Suprapubic skin (tissue), 4 donors: ENCODE data around the gene ABCA4. TPM values are rescaled to one million over a fixed set of nuclear protein-coding genes. Genes with fewer than 3 reads are reported as not detected.
A peak's percentile ranks its signal among the peaks of the same experiment; 100 is the strongest.

ENCODE experiments used
- DNase-seq, 2 donors: peaks; one replicate each; pipeline ENCODE4 v3.0.0-alpha.2; 2019; ENCODE audit warnings: low spot score in 2 of 2
- H3K27ac ChIP-seq: fragments of 200-600 bp; sonication (generic); one replicate; pipeline ENCODE4 v1.5.1; 2019
- H3K27me3 ChIP-seq: fragments of 200-600 bp; sonication (generic); one replicate; pipeline ENCODE4 v1.5.1; 2019
- H3K36me3 ChIP-seq: fragments of 200-600 bp; sonication (generic); one replicate; pipeline ENCODE4 v1.5.1; 2019
- H3K4me1 ChIP-seq: fragments of 200-600 bp; sonication (generic); one replicate; pipeline ENCODE4 v1.5.1; 2019
- H3K4me3 ChIP-seq: fragments of 200-600 bp; sonication (generic); one replicate; pipeline ENCODE4 v1.5.1; 2019; ENCODE audit warnings: mild to moderate bottlenecking
- H3K9me3 ChIP-seq: fragments of 200-600 bp; sonication (generic); one replicate; pipeline ENCODE4 v1.5.1; 2019
- CTCF ChIP-seq, 2 donors: fragments of 200-600 bp in 1 of 2; fragments of 450-650 bp in 1 of 2; sonication (generic) in 1 of 2; IDR thresholded peaks; one replicate each; pipeline ENCODE4 v1.5.1; 2016 to 2019; ENCODE audit warnings: antibody characterized with exemption in 2 of 2, mild to moderate bottlenecking in 1 of 2, moderate library complexity in 1 of 2
- EP300 ChIP-seq: sonication (generic); formaldehyde crosslinking; IDR thresholded peaks from one replicate; pipeline ENCODE4 v1.6.1; 2017; ENCODE audit warnings: antibody characterized with exemption
- POLR2A ChIP-seq, 2 donors: fragments of 450-650 bp; IDR thresholded peaks; one replicate each; pipeline ENCODE4 v1.6.1; 2017; ENCODE audit warnings: antibody characterized with exemption in 2 of 2, mild to moderate bottlenecking in 2 of 2, moderate library complexity in 2 of 2
- POLR2AphosphoS5 ChIP-seq, 3 donors: sonication (generic); formaldehyde crosslinking; IDR thresholded peaks; one replicate each; pipeline ENCODE4 v1.6.1; 2017; ENCODE audit warnings: antibody characterized with exemption in 3 of 3
- WGBS: methylation state at CpG from one replicate; pipeline ENCODE4 v1.1.5; 2018; 5-methylcytosine and 5-hydroxymethylcytosine counted together
- total RNA-seq, 4 donors: library from RNA; depleted of rRNA; stranded (reverse); fragments of >200 nt; gene quantifications; one replicate each; pipeline ENCODE4 v1.1.0, GENCODE V29; 2016

The ABCA4 gene
- total RNA-seq, 4 donors from 2014 or later = 2.8 to 6.8 (median 4.3) TPM

- no peak overlapping the region for H3K27ac ChIP-seq
- no peak overlapping the region for H3K4me3 ChIP-seq
- no peaks in the 10 kb centered on the region for H3K9me3 ChIP-seq
- no peaks in the 10 kb centered on the region for H3K27me3 ChIP-seq
- DNase-seq = no peak
- peaks cover 20% of the 10 kb centered on the region for H3K4me1 ChIP-seq
- TF ChIP-seq POLR2A (IDR thresholded peaks at IDR 0.05) (no peak), CTCF (IDR thresholded peaks at IDR 0.05) (peak; percentile 59 to 62)
- no peaks in the 10 kb centered on the region for H3K36me3 ChIP-seq
- 52% methylated on average over 18 of the region's 18 CpGs for WGBS
These were observed 95.3 kb downstream of the ABCA4 start for GRCh38 chr1:94025383-94026340.

- H3K4me1 ChIP-seq = peaks cover 20% of the 10 kb centered on the region
- H3K36me3 ChIP-seq = no peaks in the 10 kb centered on the region
- WGBS = 83% methylated on average over 8 of the region's 8 CpGs
- H3K27ac ChIP-seq = no peak overlapping the region
- TF ChIP-seq EP300 = no peak
- TF ChIP-seq POLR2AphosphoS5 (IDR thresholded peaks at IDR 0.05) = no peak
- no peak for TF ChIP-seq POLR2A (IDR thresholded peaks at IDR 0.05)
- TF ChIP-seq CTCF (IDR thresholded peaks at IDR 0.05) = no peak
- no peaks in the 10 kb centered on the region for H3K9me3 ChIP-seq
- H3K27me3 ChIP-seq = no peaks in the 10 kb centered on the region
- DNase-seq = no peak
- H3K4me3 ChIP-seq = no peak overlapping the region
These were observed 96.7 kb downstream of the ABCA4 start for GRCh38 chr1:94024104-94024792.

GRCh38 chr1:94022471-94023189, 98.3 kb downstream of the ABCA4 start:
- TF ChIP-seq POLR2AphosphoS5 (IDR thresholded peaks at IDR 0.05) (peak in 1 of 3 donors; percentile 6), EP300 (no peak)
- no peak for DNase-seq
- Histone ChIP-seq H3K27me3 (no peaks in the 10 kb centered on the region), H3K36me3 (no peaks in the 10 kb centered on the region), H3K9me3 (no peaks in the 10 kb centered on the region), H3K4me1 (peaks cover 20% of the 10 kb centered on the region), H3K27ac (peak overlapping the region; percentile 54), H3K4me3 (no peak overlapping the region)
- WGBS = 74% methylated on average over 5 of the region's 6 CpGs

- TF ChIP-seq CTCF (IDR thresholded peaks at IDR 0.05) = no peak
- no peak for TF ChIP-seq POLR2AphosphoS5 (IDR thresholded peaks at IDR 0.05)
- no peak for TF ChIP-seq EP300
- no peak for TF ChIP-seq POLR2A (IDR thresholded peaks at IDR 0.05)
- no peaks in the 10 kb centered on the region for H3K9me3 ChIP-seq
- H3K27ac ChIP-seq = no peak overlapping the region
- no peak for DNase-seq
- H3K36me3 ChIP-seq = no peaks in the 10 kb centered on the region
- H3K4me1 ChIP-seq = peaks cover 10% of the 10 kb centered on the region
- 76% methylated on average over 10 of the region's 10 CpGs for WGBS
- H3K4me3 ChIP-seq = no peak overlapping the region
- H3K27me3 ChIP-seq = no peaks in the 10 kb centered on the region
These were observed 100.0 kb downstream of the ABCA4 start for GRCh38 chr1:94020764-94021579.

GRCh38 chr1:94019327-94019726, 101.6 kb downstream of the ABCA4 start:
- no peak overlapping the region for H3K27ac ChIP-seq
- TF ChIP-seq POLR2AphosphoS5 (IDR thresholded peaks at IDR 0.05) (no peak), POLR2A (IDR thresholded peaks at IDR 0.05) (no peak), CTCF (IDR thresholded peaks at IDR 0.05) (no peak), EP300 (no peak)
- H3K27me3 ChIP-seq = no peaks in the 10 kb centered on the region
- peaks cover 5% of the 10 kb centered on the region for H3K4me1 ChIP-seq
- no peaks in the 10 kb centered on the region for H3K9me3 ChIP-seq
- no peaks in the 10 kb centered on the region for H3K36me3 ChIP-seq
- no peak overlapping the region for H3K4me3 ChIP-seq
- 92% methylated on average over 9 of the region's 9 CpGs for WGBS
- no peak for DNase-seq
